Measurements from ENCODE around the gene NSA2.
"Not testable (repeated sequence)": the region's sequence is repeated elsewhere in the genome, so short reads cannot be mapped to it uniquely, and the experiment has no call there.

The NSA2 gene

GRCh38 chr5:74766849-74767578 lies at the start of gene NSA2, which contains the start of gene GFM2:
TSS of gene NSA2 (plus strand) at chr5:74767249. CDS start at chr5:74767361, 112 bp downstream.
TSS of gene GFM2 (minus strand) at chr5:74767117. CDS start at chr5:74763742, 3,375 bp downstream.
- DNase-seq (ENCODE audit: low read depth), result peak; percentile 94
- peak within 1 kb of the TSS; percentile 97 for H3K4me3 ChIP-seq (ENCODE audit: low read depth, low read length)
- TF ChIP-seq CTCF (IDR thresholded peaks at IDR 0.05; ENCODE audit: low read depth, low read length), result no peak
- TF ChIP-seq POLR2A (IDR thresholded peaks at IDR 0.05; ENCODE audit: extremely low read depth, insufficient read length), result peak; percentile 52
- TF ChIP-seq MAX (IDR thresholded peaks at IDR 0.05; ENCODE audit: low read depth, low read length), result peak; percentile 79
- peak; percentile 92 for TF ChIP-seq MYC (IDR thresholded peaks at IDR 0.05; ENCODE audit: low read depth, low read length)

GRCh38 chr5:74717596-74717995 lies 49.5 kb upstream of the NSA2 start:
- TF ChIP-seq CTCF (IDR thresholded peaks at IDR 0.05; ENCODE audit: low read depth, low read length) (no peak), MYC (IDR thresholded peaks at IDR 0.05; ENCODE audit: low read depth, low read length) (no peak), POLR2A (IDR thresholded peaks at IDR 0.05; ENCODE audit: extremely low read depth, insufficient read length) (no peak), MAX (IDR thresholded peaks at IDR 0.05; ENCODE audit: low read depth, low read length) (no peak)
- no peak overlapping the region for H3K4me3 ChIP-seq (ENCODE audit: low read depth, low read length)
- no peak for DNase-seq (ENCODE audit: low read depth)

- DNase-seq (ENCODE audit: low read depth), result no peak
- H3K4me3 ChIP-seq (ENCODE audit: low read depth, low read length), result no peak overlapping the region
- TF ChIP-seq MYC (IDR thresholded peaks at IDR 0.05; ENCODE audit: low read depth, low read length) (no peak), CTCF (IDR thresholded peaks at IDR 0.05; ENCODE audit: low read depth, low read length) (no peak), POLR2A (IDR thresholded peaks at IDR 0.05; ENCODE audit: extremely low read depth, insufficient read length) (no peak), MAX (IDR thresholded peaks at IDR 0.05; ENCODE audit: low read depth, low read length) (no peak)
These were observed 44.8 kb upstream of the NSA2 start for GRCh38 chr5:74722271-74722670.

GRCh38 chr5:74725331-74725730 lies 41.7 kb upstream of the NSA2 start:
- no peak for DNase-seq (ENCODE audit: low read depth)
- TF ChIP-seq MAX (IDR thresholded peaks at IDR 0.05; ENCODE audit: low read depth, low read length), result no peak
- no peak overlapping the region for H3K4me3 ChIP-seq (ENCODE audit: low read depth, low read length)

GRCh38 chr5:74736759-74737158 lies 30.3 kb upstream of the NSA2 start:
- no peak for DNase-seq (ENCODE audit: low read depth)
- no peak overlapping the region for H3K4me3 ChIP-seq (ENCODE audit: low read depth, low read length)
- TF ChIP-seq POLR2A (IDR thresholded peaks at IDR 0.05; ENCODE audit: extremely low read depth, insufficient read length) (no peak), MYC (IDR thresholded peaks at IDR 0.05; ENCODE audit: low read depth, low read length) (no peak), CTCF (IDR thresholded peaks at IDR 0.05; ENCODE audit: low read depth, low read length) (no peak), MAX (IDR thresholded peaks at IDR 0.05; ENCODE audit: low read depth, low read length) (no peak)

GRCh38 chr5:74738406-74738805 lies 28.6 kb upstream of the NSA2 start:
- TF ChIP-seq CTCF (IDR thresholded peaks at IDR 0.05; ENCODE audit: low read depth, low read length), result no peak
- TF ChIP-seq POLR2A (IDR thresholded peaks at IDR 0.05; ENCODE audit: extremely low read depth, insufficient read length), result no peak
- no peak for TF ChIP-seq MAX (IDR thresholded peaks at IDR 0.05; ENCODE audit: low read depth, low read length)
- TF ChIP-seq MYC (IDR thresholded peaks at IDR 0.05; ENCODE audit: low read depth, low read length), result no peak
- no peak for DNase-seq (ENCODE audit: low read depth)
- no peak overlapping the region for H3K4me3 ChIP-seq (ENCODE audit: low read depth, low read length)

- DNase-seq (ENCODE audit: low read depth); H3K4me3 ChIP-seq (ENCODE audit: low read depth, low read length): not testable (repeated sequence)
These were observed 18.3 kb upstream of the NSA2 start for GRCh38 chr5:74748742-74749141.
